ENCODE data around the gene FASN.

Gene FASN

DNA sequence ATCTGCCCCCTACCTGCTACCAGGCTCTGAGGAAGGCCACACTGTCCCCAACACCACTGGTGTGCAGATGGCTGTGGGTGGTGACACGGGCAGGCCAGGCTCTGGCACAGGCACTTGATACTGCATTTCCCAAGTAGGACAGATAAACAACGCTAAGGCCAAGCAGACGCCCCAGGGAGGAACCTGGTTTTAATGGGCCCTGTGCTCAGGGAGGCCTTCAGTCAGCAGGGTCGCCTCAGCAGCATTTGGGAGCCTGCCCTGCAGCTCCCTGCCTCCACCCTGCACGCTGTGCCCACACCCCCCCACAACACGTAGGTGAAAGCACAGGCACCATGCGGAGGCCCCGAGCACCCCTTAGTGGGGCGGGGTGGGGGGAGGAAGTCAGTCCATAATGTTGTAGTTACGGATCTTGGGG lies 3.3 kb upstream of the FASN start:
- DNase-seq = no peak

DNA sequence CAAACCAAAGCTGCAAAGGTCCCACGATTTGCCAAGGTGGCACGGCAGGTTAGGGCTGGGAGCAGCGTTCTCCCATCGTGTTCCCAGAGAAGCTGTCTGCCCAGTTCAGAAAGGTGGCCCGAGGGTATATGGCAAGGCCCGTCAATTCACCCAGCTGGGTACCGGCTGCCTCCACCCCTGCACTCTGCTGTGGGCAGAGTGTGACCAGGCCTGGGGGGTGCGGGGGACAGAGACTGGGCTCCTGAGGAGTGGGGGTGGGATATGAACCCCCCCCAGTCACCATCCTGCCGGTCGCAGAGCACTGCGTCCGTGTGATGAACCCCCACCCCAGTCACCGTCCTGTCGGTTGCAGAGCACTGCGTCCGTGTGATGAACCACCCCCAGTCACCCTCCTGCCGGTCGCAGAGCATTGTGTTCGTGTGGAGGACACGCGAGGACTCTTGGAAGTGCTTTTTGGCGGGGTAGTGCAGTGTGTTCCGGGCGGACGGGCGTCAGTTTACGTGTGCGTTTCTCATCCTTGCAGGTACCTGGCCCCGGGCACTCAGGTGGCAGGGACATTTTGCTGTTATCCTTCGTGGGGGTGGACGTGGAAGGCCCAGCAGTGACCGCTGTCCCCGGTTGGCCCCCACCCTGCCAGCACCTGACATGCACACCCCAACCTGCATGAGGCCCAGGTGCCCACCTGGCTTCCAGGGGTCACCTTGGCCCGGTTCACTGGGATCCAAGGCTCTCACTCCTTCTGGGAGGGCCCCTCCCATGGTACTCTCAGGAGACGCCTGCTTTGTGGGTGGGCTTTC lies 2.7 kb upstream of the FASN start:
- no peak for DNase-seq

DNA sequence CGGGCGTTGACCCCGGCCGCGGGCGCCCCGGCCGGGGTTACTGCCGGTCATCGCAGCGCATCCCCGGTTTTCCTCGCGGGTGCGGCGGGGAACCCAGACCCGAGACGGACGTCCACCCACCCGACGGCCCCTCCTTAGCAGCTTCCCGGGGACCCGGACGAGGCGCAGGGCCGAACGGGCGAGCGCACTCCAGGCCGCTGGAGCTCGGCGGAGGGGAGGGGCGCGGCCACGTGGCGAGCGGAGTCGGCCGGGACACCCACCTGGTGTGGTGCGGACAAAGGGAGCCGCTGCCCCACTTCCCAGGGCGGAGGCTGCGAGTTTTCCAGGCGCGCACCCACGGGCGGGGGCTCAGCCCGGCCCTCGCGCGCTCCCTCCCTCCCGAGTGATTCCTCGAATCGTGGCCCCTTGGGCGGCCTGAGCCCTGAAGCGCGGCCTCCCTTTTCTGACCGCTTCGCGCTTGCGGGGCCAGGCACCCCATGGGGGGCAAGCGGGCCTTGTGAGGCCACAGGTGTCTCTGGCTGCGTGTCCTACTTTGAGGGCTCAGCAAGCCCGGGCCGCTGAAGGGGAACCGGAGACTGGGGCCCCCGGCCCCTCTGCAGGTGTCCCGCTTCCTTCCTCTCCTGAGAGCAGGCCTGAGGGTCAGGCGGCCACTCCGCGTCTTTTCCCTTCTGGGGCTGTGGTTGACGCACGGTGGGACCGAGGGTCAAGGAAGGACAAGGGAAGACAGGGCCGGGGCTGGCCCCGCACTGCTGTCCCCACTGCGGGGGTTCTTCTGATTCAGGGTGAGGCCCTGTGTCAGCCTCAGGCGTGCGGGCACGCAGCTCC lies 1.1 kb upstream of the FASN start:
- no peak for DNase-seq

DNA sequence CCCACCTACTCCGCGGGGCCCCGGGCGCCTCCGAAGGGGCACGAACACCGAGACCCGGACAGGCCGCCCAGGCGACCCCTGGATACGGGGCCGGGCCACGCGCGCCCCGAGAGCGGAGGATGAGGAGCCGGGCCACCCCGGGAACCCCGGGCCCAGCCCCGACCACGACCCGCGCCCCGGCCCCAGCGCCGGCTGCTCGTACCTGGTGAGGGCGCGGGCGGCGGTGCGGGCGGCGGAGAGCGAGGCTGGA lies 192 bp downstream of the FASN start:
- DNase-seq = peak; percentile 51

DNA sequence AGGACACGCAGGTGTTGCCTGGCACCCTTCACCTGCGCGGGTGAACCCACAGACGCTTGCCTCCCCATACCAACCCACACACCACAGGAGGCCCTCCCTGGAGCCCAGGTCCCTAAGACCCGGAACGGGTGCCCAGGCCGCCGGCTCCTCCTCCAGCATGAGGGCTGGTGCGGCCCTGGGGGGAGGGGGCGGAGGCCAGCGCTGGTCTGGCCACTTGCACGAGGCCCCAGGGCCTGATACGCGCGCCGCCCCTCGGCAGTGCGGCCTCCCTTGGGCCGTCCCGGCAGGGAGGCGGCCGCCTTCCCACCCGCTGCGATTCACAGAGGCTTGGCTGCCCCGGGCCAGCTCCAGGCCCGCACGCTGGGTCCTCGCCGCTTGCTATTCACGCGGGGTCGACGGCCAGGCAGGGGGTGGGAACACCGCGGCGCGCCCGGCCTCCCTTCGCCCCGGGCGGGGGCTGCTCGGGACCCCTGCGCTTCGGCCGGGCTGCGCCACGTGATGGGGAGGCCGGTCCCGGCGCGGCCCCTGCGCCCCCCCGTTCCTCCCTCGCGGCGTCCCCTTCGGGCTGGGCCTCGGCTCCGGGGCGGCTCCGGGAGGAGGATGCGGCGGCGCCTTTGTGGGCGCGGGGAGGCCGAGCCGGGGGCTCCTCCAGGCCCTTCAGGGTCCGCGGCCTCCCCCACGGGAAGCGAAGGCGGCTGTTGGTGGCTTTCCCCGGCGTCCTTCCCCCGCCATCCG lies 685 bp downstream of the FASN start:
- no peak for DNase-seq

DNA sequence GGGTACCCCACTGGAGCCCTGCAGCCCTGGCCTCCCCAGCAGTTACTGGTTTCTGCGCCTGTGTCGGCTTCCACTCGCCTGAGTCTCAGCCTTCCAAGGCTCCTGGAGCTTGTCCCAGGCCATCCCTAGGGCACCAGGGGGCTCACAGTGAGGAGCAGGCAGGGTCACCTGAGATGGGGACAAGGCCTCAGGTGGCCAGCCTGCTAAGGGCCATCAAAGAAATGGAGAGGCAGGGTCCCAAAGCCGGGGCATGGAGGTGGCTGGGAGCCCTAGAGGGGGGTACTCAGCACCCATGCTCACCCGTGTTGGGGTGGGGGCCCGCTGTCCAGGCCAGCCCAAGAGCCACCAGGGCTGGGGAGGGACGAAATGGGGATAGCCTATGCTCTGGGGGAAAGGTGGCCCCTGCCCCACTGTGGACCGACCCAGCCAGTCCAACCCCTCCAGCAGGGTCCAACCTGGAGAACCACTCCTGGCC lies 1.3 kb downstream of the FASN start:
- no peak for DNase-seq

DNA sequence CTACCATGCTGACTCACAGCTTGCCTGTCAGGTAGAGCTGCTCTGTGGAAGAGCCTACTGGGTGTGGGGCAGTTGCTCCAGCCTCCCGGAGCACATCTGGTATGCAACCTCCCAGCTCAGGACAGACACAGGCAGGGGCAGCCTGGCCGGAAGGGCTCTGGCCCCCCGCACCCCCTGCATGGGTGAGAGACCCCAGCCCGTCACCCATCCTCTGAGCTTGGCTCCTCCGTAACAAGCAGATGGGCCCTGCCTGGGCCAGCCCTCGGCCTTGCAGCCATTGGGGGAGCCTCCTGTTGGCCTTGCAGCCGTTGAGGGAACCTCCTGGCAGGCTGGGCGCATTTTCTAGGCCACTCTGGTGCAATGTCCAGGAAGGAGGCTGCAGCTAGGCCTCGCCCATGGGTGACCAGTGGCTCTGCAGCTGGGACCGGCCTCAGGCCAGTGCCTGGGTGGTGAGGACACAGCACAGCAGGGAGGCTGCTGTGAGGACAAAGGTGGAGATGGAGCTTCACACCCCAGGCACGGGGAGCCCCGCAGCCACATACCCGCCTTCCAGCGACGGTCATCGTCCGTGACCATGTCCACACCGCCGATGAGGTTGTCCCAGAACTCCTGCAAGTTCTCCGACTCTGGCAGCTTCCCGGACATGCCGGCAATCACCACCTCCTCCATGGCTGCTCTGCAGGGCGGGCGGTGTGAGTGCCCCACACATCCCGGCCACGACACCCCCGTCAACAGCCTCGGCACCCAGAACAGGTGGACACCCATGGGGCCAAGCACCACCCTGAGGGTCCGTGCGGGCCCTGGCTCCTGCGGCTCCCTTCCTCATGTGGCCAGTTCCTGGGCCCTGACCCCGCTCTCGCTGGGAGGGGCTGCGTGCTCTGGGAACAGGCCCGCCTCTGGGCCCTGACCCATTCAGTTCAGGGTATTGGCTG lies 2.0 kb downstream of the FASN start:
- no peak for DNase-seq

DNA sequence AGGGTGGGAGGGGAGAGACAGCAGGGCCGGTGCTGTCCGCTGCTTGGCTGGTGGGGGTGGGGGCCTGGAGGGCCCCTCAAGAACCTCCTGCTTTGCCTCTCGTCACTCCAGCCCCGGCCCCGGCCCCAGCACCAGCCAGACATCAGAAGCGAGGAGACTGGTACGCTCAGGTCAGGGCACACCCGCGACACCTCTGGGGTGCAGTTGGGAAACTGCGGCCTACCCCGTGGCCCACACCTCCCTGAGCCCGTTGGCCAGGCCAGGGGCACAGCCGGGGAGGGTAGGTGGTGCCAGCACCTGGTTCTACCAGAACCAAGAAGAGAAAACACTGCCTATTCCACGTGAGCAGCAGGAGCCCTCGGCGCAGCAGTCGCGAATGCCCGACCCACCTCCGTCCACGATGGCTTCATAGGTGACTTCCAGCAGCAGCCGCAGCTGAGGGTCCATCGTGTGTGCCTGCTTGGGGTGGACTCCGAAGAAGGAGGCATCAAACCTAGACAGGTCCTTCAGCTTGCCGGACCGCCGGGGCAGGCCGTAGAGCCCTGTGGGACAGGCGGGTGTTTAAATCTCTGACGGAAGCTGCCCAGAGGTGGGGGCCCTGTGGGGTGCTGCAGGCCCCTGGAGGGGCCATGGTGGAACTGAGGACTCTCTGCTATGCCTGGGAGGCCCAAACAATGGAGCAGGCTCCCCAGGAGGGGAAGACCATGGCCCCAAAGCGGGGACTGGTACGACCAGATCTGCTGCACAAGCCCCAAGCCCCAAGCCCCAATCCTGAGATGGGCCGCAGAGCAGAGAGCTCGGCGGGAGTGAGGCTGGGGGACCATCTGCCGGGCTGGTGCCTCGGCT lies 2.9 kb downstream of the FASN start:
- DNase-seq = no peak

DNA sequence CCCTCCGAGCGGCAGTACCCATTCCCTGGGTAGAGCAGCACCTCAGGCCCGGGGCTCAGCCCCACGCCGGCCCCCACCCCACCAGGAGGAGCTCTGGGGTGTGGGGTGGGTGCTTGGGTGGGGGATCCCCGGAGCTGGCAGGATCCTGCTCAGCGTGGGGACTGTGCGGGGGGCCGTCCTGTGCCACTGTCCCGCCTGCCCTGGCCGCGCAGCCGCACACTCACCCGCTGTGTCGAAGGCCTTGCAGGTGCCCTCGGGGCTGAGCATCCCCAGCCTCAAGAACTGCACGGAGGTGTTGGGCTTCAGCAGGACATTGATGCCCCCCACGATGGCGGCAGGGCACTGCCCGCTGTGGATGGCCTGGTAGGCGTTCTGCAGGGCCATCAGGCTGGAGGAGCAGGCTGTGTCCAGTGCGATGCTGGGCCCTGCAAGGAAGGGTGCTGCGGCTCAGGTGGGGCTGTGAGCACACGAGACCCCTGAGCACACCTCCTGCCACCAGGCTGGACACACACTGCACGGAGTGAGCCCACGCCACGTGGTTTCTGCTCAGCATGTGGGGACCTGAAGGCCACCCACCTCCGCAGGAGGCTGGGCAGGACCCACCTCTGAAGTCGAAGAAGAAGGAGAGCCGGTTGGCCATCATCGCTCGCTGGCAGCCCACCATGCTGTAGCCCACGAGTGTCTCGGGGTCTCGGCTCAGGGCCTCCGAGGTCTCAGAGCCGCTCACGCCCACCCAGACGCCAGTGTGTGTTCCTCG lies 4.9 kb downstream of the FASN start:
- no peak for DNase-seq

DNA sequence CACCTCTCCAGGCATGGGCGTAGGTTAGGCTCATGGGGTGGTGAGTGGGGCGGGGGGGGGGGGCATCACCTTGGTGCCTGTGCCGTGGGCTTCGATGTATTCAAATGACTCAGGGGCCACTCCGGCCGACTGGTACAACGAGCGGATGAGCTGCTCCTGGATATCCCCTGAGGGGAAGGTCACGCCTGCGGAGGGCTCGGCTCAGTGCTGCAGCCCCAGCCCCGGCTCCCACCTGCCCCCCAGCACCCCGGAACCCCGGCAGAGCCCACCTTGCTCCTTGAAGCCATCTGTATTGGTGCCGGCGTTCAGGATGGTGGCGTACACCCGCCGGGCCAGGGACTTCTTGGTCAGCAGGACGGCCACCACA lies 5.4 kb downstream of the FASN start:
- DNase-seq = no peak

DNA sequence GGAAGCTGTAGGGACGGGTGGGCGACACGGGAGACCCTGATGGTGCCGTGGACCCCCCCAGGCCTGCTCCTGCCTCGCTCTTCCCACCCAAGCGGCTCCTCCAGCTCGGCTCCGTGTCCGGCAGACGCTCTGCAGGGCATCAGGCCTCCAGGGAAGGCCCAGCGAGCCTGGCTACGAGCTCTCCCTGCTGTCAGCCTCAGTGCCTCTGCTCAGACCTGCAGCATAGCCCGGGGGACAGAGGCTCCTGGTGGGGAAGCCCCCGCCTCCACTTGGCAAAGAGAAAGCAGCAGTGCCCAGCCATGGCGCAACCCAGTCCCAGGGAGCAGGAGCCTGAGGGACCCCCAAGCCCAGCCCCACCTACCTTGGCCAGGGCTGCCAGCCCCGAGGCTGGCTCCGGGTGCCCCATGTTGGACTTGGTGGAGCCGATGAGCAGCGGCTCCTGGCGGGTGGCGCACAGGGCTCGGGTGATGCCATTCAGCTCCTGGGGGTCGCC lies 5.9 kb downstream of the FASN start:
- DNase-seq = no peak

DNA sequence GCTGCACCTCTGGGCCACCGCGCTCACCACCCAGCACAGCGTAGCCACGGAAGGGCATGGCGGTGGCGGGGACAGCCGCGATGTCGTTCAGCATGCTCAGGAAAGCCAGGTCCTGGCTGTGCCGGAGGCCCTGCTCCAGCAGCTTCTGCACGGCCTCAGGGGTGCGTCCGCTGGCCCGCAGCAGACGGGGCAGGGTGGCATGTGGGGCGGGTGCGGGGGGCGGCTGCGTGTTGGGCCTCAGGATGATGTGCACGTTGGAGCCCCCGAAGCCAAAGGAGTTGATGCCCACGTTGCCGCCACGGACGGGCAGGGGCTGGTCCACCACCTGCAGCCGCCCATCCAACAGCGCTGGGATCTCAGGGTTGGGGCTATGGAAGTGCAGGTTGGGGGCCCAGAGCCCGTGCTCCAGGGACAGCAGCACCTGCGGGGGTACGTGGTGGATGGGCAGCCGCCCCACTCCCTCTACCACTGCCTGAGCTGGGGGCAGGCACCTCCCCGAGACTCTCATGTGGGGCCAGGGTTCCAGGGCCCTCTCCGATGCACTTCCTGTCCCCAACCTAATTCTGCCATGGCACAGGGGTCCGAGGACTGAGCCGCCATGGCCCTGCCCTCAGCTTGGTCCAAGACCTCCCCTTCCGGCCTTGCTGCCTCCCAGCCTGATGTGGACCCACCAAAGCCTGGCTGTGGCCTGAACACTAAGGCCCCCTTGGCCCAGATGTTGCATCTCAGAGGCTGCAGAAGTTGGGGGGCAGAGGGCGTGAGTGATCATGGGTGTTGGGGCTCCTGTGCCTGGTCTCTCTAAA lies 6.6 kb downstream of the FASN start:
- no peak for DNase-seq

DNA sequence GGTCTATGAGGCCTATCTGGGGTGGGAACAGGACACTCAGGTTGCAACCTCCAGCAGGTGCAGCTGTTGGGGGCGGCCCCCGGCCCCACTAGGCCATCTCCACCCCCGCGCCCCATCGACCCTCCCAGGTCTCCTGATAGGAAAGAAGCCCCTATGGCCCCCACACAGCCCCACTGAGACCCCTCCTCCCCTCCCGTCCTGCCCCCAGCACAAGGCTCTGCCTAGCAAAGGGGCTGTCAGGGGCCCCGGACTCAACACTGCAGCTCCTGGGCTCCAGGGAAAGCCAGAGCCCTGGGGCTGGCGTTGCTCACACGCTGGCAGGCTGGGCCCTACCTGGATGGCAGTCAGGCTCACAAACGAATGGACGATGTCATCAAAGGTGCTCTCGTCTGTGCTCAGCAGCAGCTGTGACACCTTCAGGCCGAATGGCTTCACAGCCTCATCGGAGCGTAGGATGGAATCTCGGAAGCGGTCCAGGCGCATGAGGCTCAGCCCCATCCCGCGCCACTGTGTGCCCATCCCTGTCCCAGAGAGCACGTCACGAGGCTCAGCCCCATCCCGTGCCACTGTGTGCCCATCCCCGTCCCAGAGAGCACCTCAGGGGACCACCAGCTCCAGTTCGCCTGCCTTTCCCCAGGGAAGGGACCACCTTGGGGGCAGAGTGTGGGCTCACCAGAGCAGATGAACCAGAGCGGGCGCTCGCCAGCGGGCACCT lies 7.3 kb downstream of the FASN start:
- no peak for DNase-seq

DNA sequence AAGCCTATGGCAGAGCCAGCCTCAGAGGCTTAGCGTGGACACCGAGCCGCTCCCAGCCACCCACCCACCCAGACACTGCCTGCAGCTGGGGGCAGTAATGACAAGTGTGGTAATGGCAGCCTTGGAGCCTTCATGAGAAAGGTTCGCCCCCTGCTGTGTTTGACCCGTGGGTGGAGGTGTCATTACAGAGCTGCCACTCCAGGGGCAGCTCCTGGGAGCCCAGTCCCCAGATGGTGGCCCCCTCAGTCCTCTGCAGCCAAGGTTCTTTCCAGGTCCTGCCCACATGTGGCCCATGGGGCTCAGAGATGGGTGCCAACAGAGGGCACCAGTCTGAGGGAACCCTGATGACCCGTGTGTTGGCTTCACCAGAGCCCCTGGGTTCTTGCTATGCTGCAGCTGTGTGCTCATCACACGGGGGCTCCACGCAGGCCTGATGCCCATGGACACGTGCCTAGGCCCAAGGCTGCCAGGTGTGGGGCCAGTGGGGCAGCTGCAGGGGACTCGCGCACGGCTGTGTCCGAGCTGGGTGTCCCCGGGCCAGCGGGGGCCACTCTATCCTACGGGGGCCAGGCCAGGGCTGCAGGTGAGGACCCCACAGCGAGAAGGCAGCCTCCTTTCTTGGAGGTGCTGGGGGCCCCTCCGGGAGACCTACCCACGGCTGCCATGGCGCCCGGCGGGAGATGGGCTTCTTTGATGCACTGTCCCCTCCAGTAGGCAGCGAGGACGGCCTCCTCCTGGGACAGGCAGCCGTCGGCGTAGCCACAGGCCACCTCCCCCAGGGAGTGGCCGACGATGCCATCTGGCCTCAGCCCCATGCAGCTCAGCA lies 8.1 kb downstream of the FASN start:
- DNase-seq = no peak

DNA sequence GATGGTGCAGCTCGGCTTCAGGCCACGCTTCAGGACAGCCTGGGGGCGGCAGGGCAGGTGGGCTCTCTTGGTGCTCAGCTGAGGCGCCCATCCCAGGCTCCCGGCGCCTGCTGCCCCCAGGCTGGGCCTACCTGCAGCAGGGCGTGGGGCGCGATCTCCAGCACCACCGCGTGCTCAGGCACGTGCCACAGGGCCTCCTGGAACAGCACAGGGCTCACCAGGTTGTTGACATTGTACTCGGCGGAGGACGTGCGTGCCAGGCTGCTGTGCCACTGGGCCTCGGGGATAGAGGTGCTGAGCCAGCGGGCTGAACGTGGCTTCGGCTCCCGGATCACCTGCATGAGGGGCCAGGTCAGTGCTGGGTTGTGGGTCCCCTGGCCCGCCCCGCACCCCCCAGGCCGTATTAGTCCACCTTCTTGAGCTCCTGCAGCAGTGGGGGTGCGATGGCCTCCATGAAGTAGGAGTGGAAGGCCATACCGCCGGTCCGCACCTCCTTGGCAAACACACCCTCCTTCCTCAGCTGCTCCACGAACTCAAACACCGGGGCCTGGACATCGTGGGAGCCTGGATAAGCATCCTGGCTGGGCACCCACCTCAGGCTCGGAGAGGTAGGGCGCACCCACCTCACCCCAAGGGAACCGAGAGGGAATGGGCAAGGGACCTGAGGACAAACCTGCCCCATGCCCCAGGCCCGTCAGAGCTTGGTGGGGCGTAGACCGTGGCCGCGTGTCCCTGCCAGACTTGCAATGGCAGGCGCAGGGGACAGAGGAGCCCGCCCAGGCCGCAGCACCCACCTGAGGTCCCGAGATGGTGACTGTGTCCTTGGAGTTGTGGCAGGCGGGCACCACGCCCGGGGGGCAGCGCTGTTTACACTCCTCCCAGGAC lies 9.0 kb downstream of the FASN start:
- no peak for DNase-seq

DNA sequence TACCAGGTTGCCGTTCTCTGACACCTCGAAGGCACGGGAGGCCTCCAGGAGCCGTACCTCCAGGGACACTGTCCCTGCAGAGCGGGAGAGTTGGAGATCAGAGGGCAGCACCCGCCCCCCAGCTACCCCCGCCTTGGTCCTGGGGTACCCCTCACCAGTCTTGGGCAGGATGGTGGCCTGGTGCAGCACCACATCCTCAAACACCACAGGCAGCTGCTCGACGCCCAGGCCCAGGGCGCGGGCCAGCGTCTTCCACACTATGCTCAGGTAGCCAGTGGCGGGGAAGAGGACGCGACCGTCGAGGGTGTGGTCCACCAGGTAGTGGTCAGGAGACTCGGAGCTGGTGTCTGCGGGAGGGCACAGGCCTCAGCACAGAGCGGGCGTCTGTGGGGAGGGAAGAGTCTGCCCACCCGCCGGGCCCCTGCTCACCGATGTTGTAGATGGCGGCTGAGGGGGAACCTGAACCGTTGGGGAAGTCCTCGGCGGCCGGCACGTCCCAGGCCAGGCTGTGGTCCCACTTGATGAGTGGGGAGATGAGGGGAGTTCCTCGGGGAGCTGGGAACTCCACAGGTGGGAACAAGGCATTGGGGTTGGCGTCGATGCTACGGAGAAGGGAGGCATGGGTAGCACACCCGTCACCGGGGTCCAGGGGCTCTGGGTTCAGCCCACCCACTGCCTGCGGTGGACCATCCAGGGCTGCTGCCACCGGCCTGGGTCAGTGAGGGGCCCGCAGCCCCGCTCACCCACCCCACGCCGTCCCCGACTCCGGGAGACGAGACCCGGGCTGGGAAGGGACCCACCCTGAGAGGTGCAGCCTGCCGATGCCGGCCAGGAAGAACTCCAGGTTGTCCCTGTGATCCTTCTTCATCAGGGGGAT lies 9.8 kb downstream of the FASN start:
- DNase-seq = no peak

All from activated T-cell treated with anti-CD3 and anti-CD28 coated beads for 4 hours (primary cell).